NCI-H2227 treated with DMSO at 0.1 percent for 48 hours (cell line): Measurements from ENCODE around the gene VPS52.
A peak's percentile ranks its signal among the peaks of the same experiment; 100 is the strongest.
"Not testable (repeated sequence)": the region's sequence is repeated elsewhere in the genome, so short reads cannot be mapped to it uniquely, and the experiment has no call there.

ENCODE experiments used
- DNase-seq: peaks from one replicate; lab custom pipeline; 2025; lab: John Stamatoyannopoulos, UW

The VPS52 gene

GRCh38 chr6:33305052-33305451, 33.4 kb upstream of the VPS52 start:
- DNase-seq, result no peak

GRCh38 chr6:33304216-33304615, 32.5 kb upstream of the VPS52 start:
- DNase-seq, result no peak

GRCh38 chr6:33301877-33302276, 30.2 kb upstream of the VPS52 start:
- DNase-seq, result no peak

- DNase-seq, result peak; percentile 88
Observed at GRCh38 chr6:33299237-33299944, 27.7 kb upstream of the VPS52 start.

- DNase-seq, result no peak
Observed at GRCh38 chr6:33298773-33299236, 27.1 kb upstream of the VPS52 start, which contains the start of gene RGL2. RGL2 (minus strand) TSS chr6:33298942; CDS start chr6:33298610, 332 bp downstream.

- peak; percentile 50 for DNase-seq
Observed at GRCh38 chr6:33297956-33298772, 26.5 kb upstream of the VPS52 start.

- DNase-seq, result no peak
Observed at GRCh38 chr6:33297406-33297955, 25.8 kb upstream of the VPS52 start.

GRCh38 chr6:33296797-33297405, 25.2 kb upstream of the VPS52 start:
- no peak for DNase-seq

- DNase-seq, result no peak
Observed at GRCh38 chr6:33295621-33296369, 24.1 kb upstream of the VPS52 start.

GRCh38 chr6:33294086-33294823, 22.6 kb upstream of the VPS52 start:
- no peak for DNase-seq

- no peak for DNase-seq
Observed at GRCh38 chr6:33292996-33293682, 21.5 kb upstream of the VPS52 start.

GRCh38 chr6:33290459-33290858, 18.8 kb upstream of the VPS52 start:
- DNase-seq, result no peak

GRCh38 chr6:33289784-33290315, 18.2 kb upstream of the VPS52 start:
- DNase-seq, result no peak

GRCh38 chr6:33288921-33289783, 17.5 kb upstream of the VPS52 start, which contains the start of the genes PFDN6 and WDR46:
PFDN6 (plus strand) TSS chr6:33289601; CDS start chr6:33289857, 256 bp downstream.
WDR46 (minus strand) TSS chr6:33289239; CDS start chr6:33289170, 69 bp downstream.
- peak; percentile 98 for DNase-seq

- no peak for DNase-seq
Observed at GRCh38 chr6:33288141-33288920, 16.7 kb upstream of the VPS52 start.

GRCh38 chr6:33286946-33287914, 15.6 kb upstream of the VPS52 start:
- no peak for DNase-seq

- not testable (repeated sequence) for DNase-seq
Observed at GRCh38 chr6:33285214-33285613, 13.5 kb upstream of the VPS52 start.
